BE2C (cell line): ENCODE results near the gene ANKDD1A.

Experiments used
- DNase-seq: peaks from one replicate; pipeline ENCODE4 v3.0.0-alpha.2; 2020
- H3K27me3 ChIP-seq: fragments of 250-450 bp; sonication (Bioruptor Pico); 2 replicates; pipeline ENCODE4 v1.5.1; 2020; ENCODE audit warnings: mild to moderate bottlenecking
- H3K36me3 ChIP-seq: fragments of 250-450 bp; sonication (Bioruptor Pico); 2 replicates; pipeline ENCODE4 v1.5.1; 2020; ENCODE audit warnings: mild to moderate bottlenecking
- H3K4me1 ChIP-seq: fragments of 250-450 bp; sonication (Bioruptor Pico); 2 replicates; pipeline ENCODE4 v1.5.1; 2020
- H3K4me3 ChIP-seq: 2 replicates; pipeline ENCODE4 v1.5.1; 2011; ENCODE audit warnings: low read depth, low read length
- H3K9me3 ChIP-seq: fragments of 250-450 bp; sonication (Bioruptor Pico); 2 replicates; pipeline ENCODE4 v1.5.1; 2020
- CTCF ChIP-seq: IDR thresholded peaks from 2 replicates; pipeline ENCODE4 v1.5.1; 2012; ENCODE audit warnings: mild to moderate bottlenecking, low read depth, low read length

The ANKDD1A gene

GRCh38 chr15:64893481-64894394 is 18.0 kb upstream of the ANKDD1A start:
- Histone ChIP-seq H3K4me3 (no peak overlapping the region), H3K27me3 (no peaks in the 10 kb centered on the region), H3K9me3 (no peaks in the 10 kb centered on the region), H3K36me3 (no peaks in the 10 kb centered on the region), H3K4me1 (no peaks in the 10 kb centered on the region)
- no peak for TF ChIP-seq CTCF
- DNase-seq = peak; percentile 34

GRCh38 chr15:64894395-64895056 is 17.2 kb upstream of the ANKDD1A start:
- H3K4me1 ChIP-seq = no peaks in the 10 kb centered on the region
- TF ChIP-seq CTCF = no peak
- H3K36me3 ChIP-seq = no peaks in the 10 kb centered on the region
- no peaks in the 10 kb centered on the region for H3K27me3 ChIP-seq
- no peaks in the 10 kb centered on the region for H3K9me3 ChIP-seq
- no peak for DNase-seq
- no peak overlapping the region for H3K4me3 ChIP-seq

GRCh38 chr15:64895285-64896065 is 16.2 kb upstream of the ANKDD1A start:
- TF ChIP-seq CTCF = no peak
- no peaks in the 10 kb centered on the region for H3K9me3 ChIP-seq
- no peaks in the 10 kb centered on the region for H3K36me3 ChIP-seq
- DNase-seq = no peak
- H3K4me1 ChIP-seq = no peaks in the 10 kb centered on the region
- H3K27me3 ChIP-seq = no peaks in the 10 kb centered on the region
- H3K4me3 ChIP-seq = no peak overlapping the region

- Histone ChIP-seq H3K4me3 (no peak overlapping the region), H3K36me3 (no peaks in the 10 kb centered on the region), H3K9me3 (peaks cover 4% of the 10 kb centered on the region; the same call in 1 of the 2 replicates), H3K27me3 (no peaks in the 10 kb centered on the region), H3K4me1 (no peaks in the 10 kb centered on the region)
- no peak for DNase-seq
- no peak for TF ChIP-seq CTCF
Measured at GRCh38 chr15:64896371-64897069, 15.2 kb upstream of the ANKDD1A start.

GRCh38 chr15:64897345-64897985 is 14.2 kb upstream of the ANKDD1A start:
- DNase-seq = no peak
- H3K36me3 ChIP-seq = no peaks in the 10 kb centered on the region
- no peaks in the 10 kb centered on the region for H3K4me1 ChIP-seq
- peaks cover 4% of the 10 kb centered on the region; the same call in 1 of the 2 replicates for H3K9me3 ChIP-seq
- H3K4me3 ChIP-seq = no peak overlapping the region
- H3K27me3 ChIP-seq = no peaks in the 10 kb centered on the region
- TF ChIP-seq CTCF = no peak
